GM12891 (cell line): ENCODE data around the gene ESR1.

Source experiments
- DNase-seq: peaks from one replicate; pipeline ENCODE4 v3.0.0; 2011; ENCODE audit warnings: low spot score; ENCODE audit not compliant: insufficient read length
- FAIRE-seq: peaks from 2 replicates; lab custom pipeline; 2011; peaks lifted over from hg19 to GRCh38; lab: Jason Lieb, UNC
- PAX5 ChIP-seq: IDR thresholded peaks from 2 replicates; pipeline ENCODE4 v1.6.1; 2011; ENCODE audit warnings: low read length, moderate library complexity, mild to moderate bottlenecking; ENCODE audit not compliant: insufficient read depth, severe bottlenecking
- POLR2A ChIP-seq: IDR thresholded peaks from 2 replicates; pipeline ENCODE4 v1.6.1; 2011; ENCODE audit warnings: low read depth, low read length, control low read depth
- POLR2AphosphoS5 ChIP-seq: IDR thresholded peaks from 2 replicates; pipeline ENCODE4 v1.6.1; 2011; ENCODE audit warnings: low read depth, low read length, control low read depth
- POU2F2 ChIP-seq: IDR thresholded peaks from 2 replicates; pipeline ENCODE4 v1.6.1; 2011; ENCODE audit warnings: low read depth, mild to moderate bottlenecking, control low read depth, low read length, moderate library complexity
- SPI1 ChIP-seq: IDR thresholded peaks from 2 replicates; pipeline ENCODE4 v1.6.1; 2011; ENCODE audit warnings: low read depth, low read length, control low read depth
- TAF1 ChIP-seq: IDR thresholded peaks from 2 replicates; pipeline ENCODE4 v1.6.1; 2011; ENCODE audit warnings: low read depth, low read length, control low read depth

Gene ESR1

GRCh38 chr6:151783692-151784091 lies 23.8 kb upstream of the ESR1 start:
- no peak for FAIRE-seq
- no peak for TF ChIP-seq SPI1
- TF ChIP-seq POLR2A, result no peak
- TF ChIP-seq POU2F2, result no peak
- TF ChIP-seq TAF1, result no peak
- no peak for TF ChIP-seq POLR2AphosphoS5
- TF ChIP-seq PAX5, result no peak

GRCh38 chr6:151784441-151785214 lies 22.9 kb upstream of the ESR1 start:
- no peak for DNase-seq
- FAIRE-seq, result no peak
- no peak for TF ChIP-seq SPI1
- TF ChIP-seq TAF1, result no peak
- no peak for TF ChIP-seq POLR2AphosphoS5
- no peak for TF ChIP-seq PAX5
- TF ChIP-seq POLR2A, result no peak
- TF ChIP-seq POU2F2, result no peak

More at GRCh38 chr6:151783692-151784091, 23.8 kb upstream of the ESR1 start:
- no peak for DNase-seq

GRCh38 chr6:151796842-151797530 lies 10.5 kb upstream of the ESR1 start:
- TF ChIP-seq POLR2AphosphoS5, result no peak
- no peak for TF ChIP-seq PAX5
- no peak for TF ChIP-seq POU2F2
- no peak for TF ChIP-seq TAF1
- TF ChIP-seq SPI1, result no peak
- no peak for TF ChIP-seq POLR2A
- FAIRE-seq (no peak), DNase-seq (no peak)

GRCh38 chr6:151803743-151804142 lies 3.7 kb upstream of the ESR1 start:
- TF ChIP-seq TAF1, result no peak
- no peak for TF ChIP-seq POLR2A
- TF ChIP-seq POLR2AphosphoS5, result no peak
- TF ChIP-seq POU2F2, result no peak
- no peak for TF ChIP-seq SPI1
- TF ChIP-seq PAX5, result no peak
- DNase-seq, result no peak
- FAIRE-seq, result no peak

- DNase-seq (no peak), FAIRE-seq (no peak)
- no peak for TF ChIP-seq SPI1
- no peak for TF ChIP-seq POLR2A
- TF ChIP-seq TAF1, result no peak
- no peak for TF ChIP-seq PAX5
- TF ChIP-seq POLR2AphosphoS5, result no peak
- no peak for TF ChIP-seq POU2F2
Observed at GRCh38 chr6:151804585-151805285, 2.7 kb upstream of the ESR1 start.

GRCh38 chr6:151805286-151805840 lies 2.1 kb upstream of the ESR1 start:
- no peak for DNase-seq
- no peak for FAIRE-seq
- TF ChIP-seq POU2F2 (no peak), POLR2AphosphoS5 (no peak), POLR2A (no peak), SPI1 (no peak), TAF1 (no peak), PAX5 (no peak)

- no peak for DNase-seq
- no peak for TF ChIP-seq POLR2AphosphoS5
- no peak for TF ChIP-seq POLR2A
- no peak for TF ChIP-seq POU2F2
- TF ChIP-seq SPI1, result no peak
- no peak for FAIRE-seq
Observed at GRCh38 chr6:151806757-151807512, 547 bp upstream of the ESR1 start.
